Stimulated activated CD4-positive, alpha-beta T cell treated with anti-CD3 and anti-CD28 coated beads, TNF-alpha, amount 100 ng/mL, for 4 hours (primary cell): ENCODE results near the gene NT5C2.
"Not testable (repeated sequence)": the region's sequence is repeated elsewhere in the genome, so short reads cannot be mapped to it uniquely, and the experiment has no call there.

ENCODE experiments used
- DNase-seq, 3 experiments: peaks; one replicate each; pipeline ENCODE4 v3.0.0-alpha.2; 2020; ENCODE audit warnings: low read depth in 3 of 3

The NT5C2 gene

GRCh38 chr10:103193107-103193819 lies at the start of gene NT5C2:
Gene NT5C2 (minus strand): TSS chr10:103193272. CDS start chr10:103174958, 18,314 bp downstream.
- peak; percentile 59 to 73 (median 67) for DNase-seq

GRCh38 chr10:103241262-103242011 lies 48.4 kb upstream of the NT5C2 start:
- no peak for DNase-seq

GRCh38 chr10:103238506-103239252 lies 45.6 kb upstream of the NT5C2 start:
- no peak for DNase-seq

GRCh38 chr10:103235775-103236174 lies 42.7 kb upstream of the NT5C2 start:
- no peak for DNase-seq

GRCh38 chr10:103232772-103233488 lies 39.9 kb upstream of the NT5C2 start:
- no peak for DNase-seq

GRCh38 chr10:103232131-103232673 lies 39.1 kb upstream of the NT5C2 start:
- no peak for DNase-seq

- DNase-seq: no peak
These were observed 38.0 kb upstream of the NT5C2 start for GRCh38 chr10:103231047-103231551.

GRCh38 chr10:103227416-103227815 lies 34.3 kb upstream of the NT5C2 start:
- no peak for DNase-seq

- DNase-seq: no peak
These were observed 32.9 kb upstream of the NT5C2 start for GRCh38 chr10:103225939-103226338.

GRCh38 chr10:103224721-103225120 lies 31.6 kb upstream of the NT5C2 start:
- not testable (repeated sequence) for DNase-seq

- no peak for DNase-seq
These were observed 31.1 kb upstream of the NT5C2 start for GRCh38 chr10:103224133-103224532.

GRCh38 chr10:103216362-103216761 lies 23.3 kb upstream of the NT5C2 start:
- DNase-seq: not testable (repeated sequence)

GRCh38 chr10:103215601-103216000 lies 22.5 kb upstream of the NT5C2 start:
- DNase-seq: no peak

GRCh38 chr10:103210262-103210661 lies 17.2 kb upstream of the NT5C2 start:
- not testable (repeated sequence) for DNase-seq

- not testable (repeated sequence) for DNase-seq
These were observed 14.6 kb upstream of the NT5C2 start for GRCh38 chr10:103207643-103208042.

- no peak for DNase-seq
These were observed 14.1 kb upstream of the NT5C2 start for GRCh38 chr10:103207141-103207540.

GRCh38 chr10:103206715-103207114 lies 13.6 kb upstream of the NT5C2 start:
- DNase-seq: not testable (repeated sequence)

GRCh38 chr10:103205401-103205800 lies 12.3 kb upstream of the NT5C2 start:
- DNase-seq: not testable (repeated sequence)

- DNase-seq: no peak
These were observed 11.5 kb upstream of the NT5C2 start for GRCh38 chr10:103204353-103205255.

- no peak for DNase-seq
These were observed 10.4 kb upstream of the NT5C2 start for GRCh38 chr10:103203466-103203865.
